Measurements from ENCODE around the gene FTO.
"Not testable (repeated sequence)": the region's sequence is repeated elsewhere in the genome, so short reads cannot be mapped to it uniquely, and the experiment has no call there.

FTO gene

GRCh38 chr16:53703590-53704444 is at the start of gene FTO, which contains the start of gene RPGRIP1L:
Gene FTO, plus strand, starts transcription at chr16:53704156.
Gene RPGRIP1L, minus strand, starts transcription at chr16:53703859. Its CDS starts 3,136 bp downstream, at chr16:53700723.
- TF ChIP-seq POLR2A (IDR thresholded peaks at IDR 0.05; ENCODE audit: low read depth, low read length), result peak; percentile 34
- FAIRE-seq (peak; percentile 91), DNase-seq (ENCODE audit: insufficient read length, low spot score) (peak; percentile 74)

- no peak for TF ChIP-seq POLR2A (IDR thresholded peaks at IDR 0.05; ENCODE audit: low read depth, low read length)
- FAIRE-seq (no peak), DNase-seq (ENCODE audit: insufficient read length, low spot score) (no peak)
Measured at GRCh38 chr16:53654946-53655345, 49.0 kb upstream of the FTO start.

- TF ChIP-seq POLR2A (IDR thresholded peaks at IDR 0.05; ENCODE audit: low read depth, low read length), result no peak
- FAIRE-seq, result no peak
- DNase-seq (ENCODE audit: insufficient read length, low spot score), result no peak
Measured at GRCh38 chr16:53662072-53662471, 41.9 kb upstream of the FTO start.

- peak; percentile 68 for FAIRE-seq
- no peak for TF ChIP-seq POLR2A (IDR thresholded peaks at IDR 0.05; ENCODE audit: low read depth, low read length)
- no peak for DNase-seq (ENCODE audit: insufficient read length, low spot score)
Measured at GRCh38 chr16:53664724-53665345, 39.1 kb upstream of the FTO start.

DNA sequence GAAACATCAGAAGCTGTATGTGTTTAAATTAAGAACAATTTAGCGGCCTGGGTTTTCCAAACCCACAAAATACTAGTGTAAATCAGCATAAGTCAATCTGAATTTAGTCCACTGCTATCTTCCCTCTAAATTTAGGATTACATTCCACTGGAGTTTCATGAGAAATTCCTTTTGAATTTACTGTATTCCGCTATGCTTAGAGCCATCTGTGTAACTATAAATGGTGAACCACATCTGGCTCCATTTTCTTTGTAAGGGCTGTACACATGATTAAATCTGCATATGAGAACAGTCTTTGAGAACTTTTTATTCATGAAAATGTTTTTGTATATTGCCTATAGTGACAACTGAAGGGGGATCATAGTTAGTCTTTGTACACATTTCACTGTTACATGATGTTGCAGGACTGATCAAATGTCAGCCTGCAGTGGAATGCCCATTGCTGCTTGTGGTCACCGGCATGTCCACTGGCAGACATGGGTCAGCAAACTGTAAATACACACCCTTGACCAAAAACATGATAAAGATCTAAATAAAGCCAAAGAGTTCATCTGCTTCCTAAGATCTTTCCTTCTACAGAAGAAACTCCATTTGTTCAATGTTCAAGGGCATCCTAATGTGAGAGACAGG is 37.1 kb upstream of the FTO start:
- peak; percentile 38 for FAIRE-seq
- no peak for TF ChIP-seq POLR2A (IDR thresholded peaks at IDR 0.05; ENCODE audit: low read depth, low read length)
- no peak for DNase-seq (ENCODE audit: insufficient read length, low spot score)

DNA sequence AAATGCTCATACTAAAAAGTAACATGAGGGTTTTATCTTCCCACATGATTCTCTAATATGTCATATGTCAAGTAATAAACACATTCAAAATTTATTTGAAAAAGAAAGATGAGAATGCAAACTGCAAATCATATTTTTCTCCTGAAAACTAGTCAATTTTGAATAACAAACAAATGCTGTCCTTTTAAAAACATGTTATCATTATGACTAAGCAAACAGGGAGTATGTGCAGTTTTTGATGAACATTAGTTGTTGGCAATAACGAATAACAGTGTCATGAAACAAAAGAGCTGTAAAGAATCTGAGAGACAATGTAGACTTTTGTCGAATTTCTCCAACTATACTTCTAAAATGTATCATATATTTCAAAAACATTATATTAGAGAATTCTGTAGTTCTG is 35.1 kb upstream of the FTO start:
- FAIRE-seq (no peak), DNase-seq (ENCODE audit: insufficient read length, low spot score) (no peak)
- no peak for TF ChIP-seq POLR2A (IDR thresholded peaks at IDR 0.05; ENCODE audit: low read depth, low read length)

GRCh38 chr16:53672461-53672860 is 31.5 kb upstream of the FTO start:
- no peak for FAIRE-seq
- no peak for TF ChIP-seq POLR2A (IDR thresholded peaks at IDR 0.05; ENCODE audit: low read depth, low read length)
- DNase-seq (ENCODE audit: insufficient read length, low spot score), result no peak

DNA sequence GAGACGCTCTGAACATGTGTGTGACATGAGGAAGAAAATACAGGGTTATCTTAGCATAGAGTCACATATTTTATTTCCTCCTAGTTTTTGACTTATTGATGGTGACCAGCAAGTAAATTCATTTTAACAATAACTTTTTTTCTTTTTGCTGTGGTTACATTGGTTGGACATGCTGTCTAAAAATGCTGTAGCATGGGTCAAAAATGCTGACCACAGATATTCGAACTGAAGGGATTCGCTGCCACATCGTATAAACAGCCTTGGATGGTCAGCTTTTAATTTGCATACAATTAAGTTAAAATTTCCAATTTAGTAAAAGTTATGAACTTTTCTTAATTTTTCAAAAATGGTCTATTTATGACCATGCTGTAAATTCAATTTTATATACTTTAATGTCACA is 30.8 kb upstream of the FTO start:
- TF ChIP-seq POLR2A (IDR thresholded peaks at IDR 0.05; ENCODE audit: low read depth, low read length), result no peak
- FAIRE-seq (no peak), DNase-seq (ENCODE audit: insufficient read length, low spot score) (no peak)

GRCh38 chr16:53678155-53678554 is 25.8 kb upstream of the FTO start:
- FAIRE-seq, result no peak
- DNase-seq (ENCODE audit: insufficient read length, low spot score), result no peak
- TF ChIP-seq POLR2A (IDR thresholded peaks at IDR 0.05; ENCODE audit: low read depth, low read length), result no peak

DNA sequence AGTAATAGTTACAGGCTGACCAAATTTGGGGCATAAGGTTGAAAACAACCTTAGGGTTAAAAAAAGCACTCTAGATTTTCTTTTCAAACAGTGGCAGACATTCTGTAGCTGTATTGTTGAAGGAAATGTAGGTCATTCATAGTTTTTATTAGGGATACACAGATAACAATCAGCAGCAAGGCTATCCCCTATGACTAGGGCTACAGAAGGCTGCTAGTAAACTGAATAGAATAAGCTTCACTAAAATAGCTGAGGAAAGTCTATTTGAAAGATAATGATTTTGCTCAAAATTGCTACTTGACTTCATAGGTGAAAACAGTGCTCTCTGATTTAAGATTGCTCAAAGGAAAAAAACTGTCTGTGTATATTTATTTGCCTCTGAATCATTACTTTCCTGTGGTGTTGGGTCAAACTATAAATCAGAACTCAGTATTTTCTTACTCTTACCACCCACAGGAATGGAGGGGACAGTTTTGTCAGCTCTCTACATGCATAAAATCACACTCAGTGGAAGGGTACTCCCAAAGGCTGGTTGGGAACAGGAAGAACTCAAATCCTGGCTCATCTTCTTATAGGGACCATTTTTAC is 25.1 kb upstream of the FTO start:
- FAIRE-seq (no peak), DNase-seq (ENCODE audit: insufficient read length, low spot score) (no peak)
- TF ChIP-seq POLR2A (IDR thresholded peaks at IDR 0.05; ENCODE audit: low read depth, low read length), result no peak

GRCh38 chr16:53680756-53681155 is 23.2 kb upstream of the FTO start:
- no peak for FAIRE-seq
- no peak for DNase-seq (ENCODE audit: insufficient read length, low spot score)
- TF ChIP-seq POLR2A (IDR thresholded peaks at IDR 0.05; ENCODE audit: low read depth, low read length), result no peak

- no peak for FAIRE-seq
- no peak for TF ChIP-seq POLR2A (IDR thresholded peaks at IDR 0.05; ENCODE audit: low read depth, low read length)
Measured at GRCh38 chr16:53681354-53681753, 22.6 kb upstream of the FTO start.

DNA sequence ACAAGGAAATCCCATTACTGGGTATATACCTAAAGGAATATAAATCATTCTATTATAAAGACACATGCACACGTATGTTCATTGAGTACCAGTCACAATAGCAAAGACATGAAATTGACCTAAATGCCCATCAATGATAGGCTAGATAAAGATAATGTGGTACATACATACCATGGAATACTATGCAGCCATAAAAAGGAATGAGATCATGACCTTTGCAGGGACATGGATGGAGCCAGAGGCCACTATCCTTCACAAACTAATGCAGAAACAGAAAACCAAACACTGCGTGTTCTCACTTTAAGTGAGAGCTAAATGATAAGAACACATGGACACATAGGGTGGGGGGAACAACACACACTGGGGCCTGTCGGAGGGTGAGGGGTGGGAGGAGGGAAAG is 18.6 kb upstream of the FTO start:
- DNase-seq (ENCODE audit: insufficient read length, low spot score); FAIRE-seq: not testable (repeated sequence)

More at GRCh38 chr16:53681354-53681753, 22.6 kb upstream of the FTO start:
- DNase-seq (ENCODE audit: insufficient read length, low spot score), result no peak

- no peak for TF ChIP-seq POLR2A (IDR thresholded peaks at IDR 0.05; ENCODE audit: low read depth, low read length)
- DNase-seq (ENCODE audit: insufficient read length, low spot score) (no peak), FAIRE-seq (no peak)
Measured at GRCh38 chr16:53686710-53687109, 17.2 kb upstream of the FTO start.
